H1 (cell line): ENCODE measurements around the gene TMEM212. TPM values are rescaled to one million over a fixed set of nuclear protein-coding genes. Genes with fewer than 3 reads are reported as not detected.

ENCODE experiments used
- CTCF ChIA-PET: fragments of 300-600 bp; sonication (Branson Sonifier 250); formaldehyde crosslinking; loops from one replicate; lab custom pipeline; 2021; ENCODE audit not compliant: partially characterized antibody; lab: Charles Lee
- POLR2A ChIA-PET: fragments of 300-600 bp; sonication (Branson Sonifier 250); formaldehyde crosslinking; loops from one replicate; lab custom pipeline; 2021; ENCODE audit warnings: inconsistent platforms; ENCODE audit not compliant: partially characterized antibody; lab: Charles Lee
- DNase-seq, 2 experiments: peaks; one replicate each; pipeline versions ENCODE4 v3.0.0 to v3.0.0-alpha.2; 2010 to 2022; ENCODE audit warnings: low spot score in 2 of 2, low read depth in 1 of 2, mixed read lengths in 1 of 2
- FAIRE-seq: peaks from 2 replicates; lab custom pipeline; 2011; peaks lifted over from hg19 to GRCh38; lab: Jason Lieb, UNC
- H2AFZ ChIP-seq: 2 replicates; pipeline ENCODE4 v1.8.1; 2012; ENCODE audit warnings: low read length, inconsistent platforms
- H2AK5ac ChIP-seq: 2 replicates; pipeline ENCODE4 v1.6.1; 2013; ENCODE audit warnings: low read depth, low read length
- H2BK120ac ChIP-seq: replicated peaks from 2 replicates; pipeline ENCODE3; 2013; ENCODE audit warnings: low read depth, low read length, inconsistent platforms
- H2BK12ac ChIP-seq: 2 replicates; pipeline ENCODE4 v1.6.1; 2013; ENCODE audit warnings: low read depth, low read length
- H2BK15ac ChIP-seq: 2 replicates; pipeline ENCODE4 v1.6.1; 2013; ENCODE audit warnings: low read length
- H2BK20ac ChIP-seq: 2 replicates; pipeline ENCODE4 v1.6.1; 2013; ENCODE audit warnings: low read length
- H2BK5ac ChIP-seq: 2 replicates; pipeline ENCODE4 v1.6.1; 2013; ENCODE audit warnings: low read depth, low read length
- H3K14ac ChIP-seq: 2 replicates; pipeline ENCODE4 v1.6.1; 2013; ENCODE audit warnings: inconsistent platforms; ENCODE audit not compliant: insufficient read length
- H3K18ac ChIP-seq: 2 replicates; pipeline ENCODE4 v1.6.1; 2013; ENCODE audit warnings: low read length; ENCODE audit errors: extremely low read depth
- H3K23ac ChIP-seq: 2 replicates; pipeline ENCODE4 v1.6.1; 2013; ENCODE audit warnings: inconsistent platforms; ENCODE audit not compliant: insufficient read length
- H3K23me2 ChIP-seq: 2 replicates; pipeline ENCODE4 v1.6.1; 2013; ENCODE audit warnings: low read depth, low read length
- H3K27ac ChIP-seq: 2 replicates; pipeline ENCODE4 v1.6.1; 2011; ENCODE audit warnings: low read depth, low read length, inconsistent platforms
- H3K27me3 ChIP-seq, 4 experiments: replicated peaks in 1 of 4; 1 replicate in 1 of 4; 2 replicates in 3 of 4; pipeline versions ENCODE4 v1.6.1 to v1.8.1; 2011 to 2013; ENCODE audit warnings: low read length in 3 of 4, mild to moderate bottlenecking in 3 of 4, inconsistent platforms in 2 of 4, mixed read lengths in 2 of 4, moderate library complexity in 1 of 4; ENCODE audit not compliant: control insufficient read depth in 3 of 4, insufficient read depth in 3 of 4; ENCODE audit errors: extremely low read depth in 1 of 4
- H3K36me3 ChIP-seq, 4 experiments: 2 replicates each; pipeline versions ENCODE4 v1.6.1 to v1.8.1; 2011 to 2013; ENCODE audit warnings: mild to moderate bottlenecking in 4 of 4, low read length in 3 of 4, moderate library complexity in 2 of 4, control low read depth in 1 of 4, inconsistent platforms in 1 of 4; ENCODE audit not compliant: insufficient read depth in 4 of 4, control insufficient read depth in 2 of 4
- H3K4ac ChIP-seq: replicated peaks from 2 replicates; pipeline ENCODE3; 2013; ENCODE audit warnings: low read length, low read depth, mixed read lengths, inconsistent platforms; ENCODE audit not compliant: insufficient read length
- H3K4me1 ChIP-seq, 4 experiments: replicated peaks in 1 of 4; 1 replicate in 1 of 4; 2 replicates in 3 of 4; pipeline versions ENCODE4 v1.6.1 to v1.8.1; 2011 to 2013; ENCODE audit warnings: low read length in 3 of 4, inconsistent platforms in 2 of 4, mixed read lengths in 1 of 4; ENCODE audit not compliant: insufficient read depth in 4 of 4, control insufficient read depth in 3 of 4
- H3K4me2 ChIP-seq, 2 experiments: 2 replicates each; pipeline versions ENCODE4 v1.6.1 to v1.8.1; 2011 to 2013; ENCODE audit warnings: low read depth in 2 of 2, low read length in 2 of 2, control low read depth in 1 of 2, inconsistent platforms in 1 of 2, mild to moderate bottlenecking in 1 of 2; ENCODE audit not compliant: insufficient read depth in 1 of 2
- H3K4me3 ChIP-seq, 4 experiments: fragments of 200-600, 300-600 bp in 1 of 4; sonication (generic), shearing (Covaris generic), sonication (Bioruptor Twin) in 1 of 4; 2 replicates each; pipeline versions ENCODE4 v1.5.1 to v1.8.1; 2011 to 2016; ENCODE audit warnings: low read length in 4 of 4, low read depth in 3 of 4, control low read depth in 2 of 4, inconsistent platforms in 2 of 4, mild to moderate bottlenecking in 2 of 4, mixed read lengths in 1 of 4, moderate library complexity in 1 of 4; ENCODE audit not compliant: insufficient read depth in 2 of 4; ENCODE audit errors: extremely low read depth in 1 of 4
- H3K56ac ChIP-seq: replicated peaks from 2 replicates; pipeline ENCODE3; 2013; ENCODE audit warnings: low read depth, mild to moderate bottlenecking, mixed read lengths, low read length, inconsistent platforms; ENCODE audit not compliant: insufficient read length
- H3K79me1 ChIP-seq: 2 replicates; pipeline ENCODE4 v1.6.1; 2013; ENCODE audit warnings: low read depth, low read length, control low read depth
- H3K79me2 ChIP-seq, 2 experiments: 2 replicates each; pipeline versions ENCODE4 v1.6.1 to v1.8.1; 2012 to 2013; ENCODE audit warnings: low read length in 2 of 2, mild to moderate bottlenecking in 2 of 2, inconsistent platforms in 1 of 2; ENCODE audit not compliant: insufficient read depth in 2 of 2, control insufficient read depth in 1 of 2
- H3K9ac ChIP-seq, 4 experiments: replicated peaks in 1 of 4; 1 replicate in 1 of 4; 2 replicates in 3 of 4; pipeline versions ENCODE4 v1.6.1 to v1.8.1; 2011 to 2013; ENCODE audit warnings: low read depth in 3 of 4, low read length in 3 of 4, control low read depth in 2 of 4, mild to moderate bottlenecking in 2 of 4, moderate library complexity in 2 of 4, inconsistent platforms in 1 of 4; ENCODE audit errors: extremely low read depth in 1 of 4
- H3K9me3 ChIP-seq, 2 experiments: 2 replicates each; pipeline versions ENCODE4 v1.6.1 to v1.8.1; 2012 to 2013; ENCODE audit warnings: mild to moderate bottlenecking in 2 of 2, moderate library complexity in 2 of 2, control low read depth in 1 of 2, inconsistent platforms in 1 of 2, low read depth in 1 of 2, low read length in 1 of 2, mixed read lengths in 1 of 2; ENCODE audit not compliant: insufficient read depth in 2 of 2
- H4K20me1 ChIP-seq, 2 experiments: replicated peaks in 1 of 2; 2 replicates each; pipeline versions ENCODE3 to v1.8.1; 2011 to 2013; ENCODE audit warnings: inconsistent platforms in 2 of 2, low read length in 2 of 2, mild to moderate bottlenecking in 1 of 2; ENCODE audit not compliant: insufficient read depth in 2 of 2, control insufficient read depth in 1 of 2
- H4K5ac ChIP-seq: 2 replicates; pipeline ENCODE4 v1.6.1; 2013; ENCODE audit warnings: low read length, low read depth, mixed read lengths, inconsistent platforms; ENCODE audit not compliant: insufficient read length
- H4K8ac ChIP-seq: 2 replicates; pipeline ENCODE4 v1.8.0; 2013; ENCODE audit warnings: mild to moderate bottlenecking, moderate library complexity, low read length, inconsistent platforms; ENCODE audit not compliant: insufficient read depth; ENCODE audit errors: extremely low read depth
- H4K91ac ChIP-seq: replicated peaks from 2 replicates; pipeline ENCODE3; 2013; ENCODE audit warnings: low read length, mixed read lengths, inconsistent platforms; ENCODE audit not compliant: insufficient read length
- HDAC2 ChIP-seq, 2 experiments: fragments of 300-600 bp in 1 of 2; sonication (generic) in 1 of 2; IDR thresholded peaks; 2 replicates each; pipeline ENCODE4 v1.6.1; 2011 to 2012; ENCODE audit warnings: low read depth in 2 of 2, low read length in 2 of 2, mild to moderate bottlenecking in 2 of 2, moderate library complexity in 2 of 2, borderline replicate concordance in 1 of 2, inconsistent platforms in 1 of 2
- JUND ChIP-seq: IDR thresholded peaks from 2 replicates; pipeline ENCODE4 v1.6.1; 2011; ENCODE audit warnings: mild to moderate bottlenecking, improper control_type of control experiment, low read length
- RAD21 ChIP-seq, 2 experiments: IDR thresholded peaks in 1 of 2; conservative IDR thresholded peaks in 1 of 2; 2 replicates each; pipeline ENCODE4 v1.6.1; 2011; ENCODE audit warnings: low read depth in 2 of 2, low read length in 2 of 2, improper control_type of control experiment in 1 of 2, inconsistent platforms in 1 of 2, mild to moderate bottlenecking in 1 of 2, moderate library complexity in 1 of 2
- SIX5 ChIP-seq: IDR thresholded peaks from 2 replicates; pipeline ENCODE4 v1.6.1; 2011; ENCODE audit warnings: mild to moderate bottlenecking, low read depth, low read length
- TEAD4 ChIP-seq: IDR thresholded peaks from 2 replicates; pipeline ENCODE4 v1.6.1; 2012; ENCODE audit warnings: low read depth, low read length, inconsistent platforms, mixed read lengths
- USF2 ChIP-seq: IDR thresholded peaks from 2 replicates; pipeline ENCODE4 v1.6.1; 2011; ENCODE audit warnings: low read length, improper control_type of control experiment
- WGBS, 2 experiments: shearing (Covaris generic) in 1 of 2; methylation state at CpG; one replicate each; pipeline versions ENCODE4 v1.1.6 to v1.1.7; 2013 to 2015; ENCODE audit warnings: low lambda C conversion rate in 2 of 2, mixed read lengths in 2 of 2, inconsistent platforms in 1 of 2, low coverage in 1 of 2, missing lambda C conversion rate in 1 of 2; ENCODE audit not compliant: insufficient replicate concordance in 2 of 2, insufficient coverage in 1 of 2, insufficient read length in 1 of 2; ENCODE audit errors: extremely low coverage in 1 of 2, missing lambda C conversion rate in 1 of 2; 5-methylcytosine and 5-hydroxymethylcytosine counted together
- polyA plus RNA-seq, 7 experiments: library from polyadenylated mRNA; depleted of rRNA in 3 of 7; stranded (reverse) in 5 of 7; unstranded in 2 of 7; fragments of >200 nt in 5 of 7; fragments of 200-250 nt in 2 of 7; gene quantifications; 1 replicate in 5 of 7; 2 replicates in 1 of 7; 4 replicates in 1 of 7; pipeline versions ENCODE4 v1.2.1 to v1.2.3, GENCODE V29; 2011 to 2013; ENCODE audit warnings: missing spikeins in 2 of 7, mixed read lengths in 2 of 7
- total RNA-seq: library from RNA; stranded (reverse); fragmentation: NEBNext Ultra II Directional; extraction: Animal tissue kit (Norgen Biotek cat#: 25700); gene quantifications from 2 replicates; pipeline ENCODE4 v1.2.1, GENCODE V29; 2021

Gene TMEM212
- total and polyA plus RNA-seq, 2 of the 8 experiments (the other 6 are each of a cell fraction or from before 2014, with no cell fraction given) = not detected

GRCh38 chr3:171812811-171813210, 30.3 kb upstream of the TMEM212 start:
- Histone ChIP-seq H4K91ac (no peak overlapping the region), H2AFZ (no peak overlapping the region), H3K27ac (no peak overlapping the region), H4K5ac (no peak overlapping the region), H4K20me1 (no peaks in the 10 kb centered on the region), H3K36me3 (no peaks in the 10 kb centered on the region), H3K79me1 (no peaks in the 10 kb centered on the region), H3K4me3 (no peak overlapping the region), H2BK5ac (no peak overlapping the region), H3K56ac (no peak overlapping the region), H2BK20ac (no peak overlapping the region), H3K9ac (no peak overlapping the region), H3K4ac (no peak overlapping the region), H2BK15ac (no peak overlapping the region), H3K4me2 (no peak overlapping the region), H3K4me1 (no peaks in the 10 kb centered on the region; a peak in 2 of 7 replicates), H3K23me2 (peaks cover 7% of the 10 kb centered on the region; the same call in 1 of the 2 replicates), H3K79me2 (no peaks in the 10 kb centered on the region), H2BK120ac (no peak overlapping the region), H4K8ac (no peak overlapping the region), H3K18ac (no peak overlapping the region), H2AK5ac (no peak overlapping the region), H2BK12ac (no peak overlapping the region), H3K9me3 (no peaks in the 10 kb centered on the region), H3K23ac (no peak overlapping the region), H3K27me3 (peaks cover 4 to 31% (median 23%) of the 10 kb centered on the region in 4 experiments), H3K14ac (no peak overlapping the region)
- 86% methylated on average over 2 of the region's 2 CpGs; no CpG with 5 or more reads in 1 of the 2 experiments for WGBS, 2 experiments
- DNase-seq (no peak), FAIRE-seq (no peak)
- ChIA-PET CTCF (interaction anchor here (1.1 kb wide), 1 partner anchor 18 kb away, joined by 3 read pairs; no protein-coding TSS in a partner anchor), POLR2A (no interaction called here)
- TF ChIP-seq TEAD4 (no peak), SIX5 (no peak), RAD21 (IDR thresholded peaks at IDR 0.05 in 1 of 2, conservative IDR thresholded peaks at IDR 0.05 in 1 of 2; ENCODE audit: low read depth in 2 of 2, low read length in 2 of 2) (no peak), JUND (no peak), HDAC2 (IDR thresholded peaks at IDR 0.05; ENCODE audit: borderline replicate concordance in 1 of 2, low read depth in 2 of 2, low read length in 2 of 2) (no peak), USF2 (no peak)
